Measurements from ENCODE around the gene KIAA0930. TPM values are rescaled to one million over a fixed set of nuclear protein-coding genes. Genes with fewer than 3 reads are reported as not detected.

The KIAA0930 gene
- total and polyA plus RNA-seq, 2 of the 4 experiments (the other 2 are of a cell fraction), result 25.3 to 34.1 TPM

DNA sequence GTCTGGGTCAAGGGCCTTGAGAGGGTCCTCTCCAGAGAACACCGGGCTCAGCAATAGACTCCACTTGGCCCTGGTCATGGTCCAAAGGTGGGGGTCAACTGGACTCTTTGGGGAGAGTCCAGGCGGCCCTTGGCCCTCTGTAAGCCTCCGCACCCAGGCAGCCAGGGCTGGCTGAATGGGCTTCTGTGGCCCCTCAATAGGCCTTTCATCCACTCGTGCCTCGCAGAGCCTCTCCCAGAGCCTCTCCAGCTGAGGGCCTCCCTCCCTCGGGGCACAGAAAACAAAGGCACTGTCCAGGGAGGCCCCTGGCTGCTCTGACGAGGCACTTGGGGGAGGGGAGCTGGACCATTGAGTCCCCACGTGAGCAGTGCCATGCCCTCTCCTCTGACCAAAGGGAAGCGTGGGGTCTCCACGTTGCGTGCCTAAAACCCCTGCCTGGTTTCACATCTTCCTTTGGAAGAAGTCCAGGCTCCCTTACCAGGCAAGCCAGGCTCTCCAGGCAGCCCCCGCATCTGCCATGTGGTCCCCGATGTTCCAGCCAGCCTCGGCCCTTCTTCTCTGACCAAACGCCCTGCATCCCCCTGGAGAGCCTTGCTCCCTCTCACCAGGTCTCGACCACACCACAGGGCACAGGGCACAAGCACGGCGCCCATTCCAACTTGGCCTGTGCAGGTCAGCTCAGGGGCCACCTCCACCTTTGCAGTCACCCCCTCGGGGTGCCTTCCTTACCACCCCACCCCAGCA is 15.5 kb downstream of the KIAA0930 start:
- H3K4me3 ChIP-seq (ENCODE audit: insufficient read depth, low read depth, low read length), result no peak overlapping the region
- BruUV-seq (replicated peaks), result no TSS peak
- H3K18ac ChIP-seq (ENCODE audit: low read depth, low read length), result no peak overlapping the region
- H3K9me1 ChIP-seq (ENCODE audit: insufficient read depth, low read length), result no peaks in the 10 kb centered on the region; the same call in 1 of the 2 replicates
- no peak overlapping the region for H2AK5ac ChIP-seq (ENCODE audit: low read depth, low read length)
- POLR2A ChIA-PET (ENCODE audit: unreplicated experiment), result no interaction called here
- no peak overlapping the region for H2BK120ac ChIP-seq (ENCODE audit: low read depth, low read length)
- TF ChIP-seq BHLHE40 (IDR thresholded peaks at IDR 0.05; ENCODE audit: low read depth, low read length) (no peak), RFX5 (IDR thresholded peaks at IDR 0.05; ENCODE audit: low read depth, low read length) (no peak), MAZ (IDR thresholded peaks at IDR 0.05; ENCODE audit: borderline replicate concordance, low read depth, low read length) (no peak), MXI1 (IDR thresholded peaks at IDR 0.05; ENCODE audit: borderline replicate concordance, low read depth, low read length) (no peak), FOS (IDR thresholded peaks at IDR 0.05; ENCODE audit: low read depth, low read length) (no peak), MAFK (IDR thresholded peaks at IDR 0.05; ENCODE audit: low read depth, low read length) (no peak), RAD21 (IDR thresholded peaks at IDR 0.05; ENCODE audit: low read length) (no peak), NFE2L2 (IDR thresholded peaks at IDR 0.05; ENCODE audit: low read depth, low read length) (no peak)
- TF ChIP-seq, protein P1, sequence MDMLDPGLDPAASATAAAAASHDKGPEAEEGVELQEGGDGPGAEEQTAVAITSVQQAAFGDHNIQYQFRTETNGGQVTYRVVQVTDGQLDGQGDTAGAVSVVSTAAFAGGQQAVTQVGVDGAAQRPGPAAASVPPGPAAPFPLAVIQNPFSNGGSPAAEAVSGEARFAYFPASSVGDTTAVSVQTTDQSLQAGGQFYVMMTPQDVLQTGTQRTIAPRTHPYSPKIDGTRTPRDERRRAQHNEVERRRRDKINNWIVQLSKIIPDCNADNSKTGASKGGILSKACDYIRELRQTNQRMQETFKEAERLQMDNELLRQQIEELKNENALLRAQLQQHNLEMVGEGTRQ (IDR thresholded peaks at IDR 0.05; ENCODE audit: low read depth, low read length), result no peak
- TF ChIP-seq, protein P2, sequence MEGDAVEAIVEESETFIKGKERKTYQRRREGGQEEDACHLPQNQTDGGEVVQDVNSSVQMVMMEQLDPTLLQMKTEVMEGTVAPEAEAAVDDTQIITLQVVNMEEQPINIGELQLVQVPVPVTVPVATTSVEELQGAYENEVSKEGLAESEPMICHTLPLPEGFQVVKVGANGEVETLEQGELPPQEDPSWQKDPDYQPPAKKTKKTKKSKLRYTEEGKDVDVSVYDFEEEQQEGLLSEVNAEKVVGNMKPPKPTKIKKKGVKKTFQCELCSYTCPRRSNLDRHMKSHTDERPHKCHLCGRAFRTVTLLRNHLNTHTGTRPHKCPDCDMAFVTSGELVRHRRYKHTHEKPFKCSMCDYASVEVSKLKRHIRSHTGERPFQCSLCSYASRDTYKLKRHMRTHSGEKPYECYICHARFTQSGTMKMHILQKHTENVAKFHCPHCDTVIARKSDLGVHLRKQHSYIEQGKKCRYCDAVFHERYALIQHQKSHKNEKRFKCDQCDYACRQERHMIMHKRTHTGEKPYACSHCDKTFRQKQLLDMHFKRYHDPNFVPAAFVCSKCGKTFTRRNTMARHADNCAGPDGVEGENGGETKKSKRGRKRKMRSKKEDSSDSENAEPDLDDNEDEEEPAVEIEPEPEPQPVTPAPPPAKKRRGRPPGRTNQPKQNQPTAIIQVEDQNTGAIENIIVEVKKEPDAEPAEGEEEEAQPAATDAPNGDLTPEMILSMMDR (conservative IDR thresholded peaks at IDR 0.05; ENCODE audit: low read depth, low read length), result no peak
- TF ChIP-seq, protein P3, sequence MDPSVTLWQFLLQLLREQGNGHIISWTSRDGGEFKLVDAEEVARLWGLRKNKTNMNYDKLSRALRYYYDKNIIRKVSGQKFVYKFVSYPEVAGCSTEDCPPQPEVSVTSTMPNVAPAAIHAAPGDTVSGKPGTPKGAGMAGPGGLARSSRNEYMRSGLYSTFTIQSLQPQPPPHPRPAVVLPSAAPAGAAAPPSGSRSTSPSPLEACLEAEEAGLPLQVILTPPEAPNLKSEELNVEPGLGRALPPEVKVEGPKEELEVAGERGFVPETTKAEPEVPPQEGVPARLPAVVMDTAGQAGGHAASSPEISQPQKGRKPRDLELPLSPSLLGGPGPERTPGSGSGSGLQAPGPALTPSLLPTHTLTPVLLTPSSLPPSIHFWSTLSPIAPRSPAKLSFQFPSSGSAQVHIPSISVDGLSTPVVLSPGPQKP (IDR thresholded peaks at IDR 0.05; ENCODE audit: borderline replicate concordance, low read depth, low read length), result no peak
- H4K8ac ChIP-seq (ENCODE audit: low read depth in 2 of 2, low read length in 2 of 2), result no peak overlapping the region
- H2AFZ ChIP-seq (replicated peaks; ENCODE audit: low read length, poor library complexity), result no peak overlapping the region
- no peak overlapping the region for H4K91ac ChIP-seq (ENCODE audit: insufficient read depth, low read depth, low read length)
- H4K5ac ChIP-seq (ENCODE audit: low read depth, low read length), result no peak overlapping the region
- H3K56ac ChIP-seq (ENCODE audit: extremely low read depth, insufficient read depth, low read length), result no peak overlapping the region
- no peak overlapping the region for H2BK5ac ChIP-seq (ENCODE audit: low read depth, low read length, poor library complexity, severe bottlenecking)
- H3K4me1 ChIP-seq (ENCODE audit: control insufficient read depth, insufficient read depth, low read length), result peaks cover 7% of the 10 kb centered on the region; the same call in 1 of the 2 replicates
- CTCF ChIA-PET, result no interaction called here
- H3K14ac ChIP-seq (replicated peaks; ENCODE audit: low read depth, low read length), result no peak overlapping the region
- H3K4me2 ChIP-seq (ENCODE audit: low read depth, low read length), result no peak overlapping the region
- ATAC-seq (ENCODE audit: low read depth) (no peak), DNase-seq (no peak)
- intact Hi-C loops (cut with micrococcal nuclease), result no loop called here
- in situ Hi-C loops (cut with MboI; ENCODE audit: low sequenced_read_pairs), result no loop called here
- H3K79me1 ChIP-seq (ENCODE audit: low read depth in 1 of 2, low read length in 2 of 2), result peaks cover 0 to 63% of the 10 kb centered on the region in 2 experiments; a peak in 2 of 4 replicates
- peaks cover 65% of the 10 kb centered on the region for H4K20me1 ChIP-seq (ENCODE audit: insufficient read depth, low read length)
- 0 out of 2 replicates have a peak, but pooled peaks cover 2% of the 10 kb centered on the region for H3K36me3 ChIP-seq (ENCODE audit: control insufficient read depth, insufficient read depth, low read length)
- no peaks in the 10 kb centered on the region for H3K9me3 ChIP-seq (ENCODE audit: control insufficient read depth, insufficient read depth, low read length)
- H3K27me3 ChIP-seq (ENCODE audit: control insufficient read depth, insufficient read depth, low read length), result no peaks in the 10 kb centered on the region
- dilution Hi-C loops (cut with HindIII; ENCODE audit: low sequenced_read_pairs, unreplicated experiment), result no loop called here
- no peak overlapping the region for H3K23ac ChIP-seq (ENCODE audit: low read depth, low read length)
- H2BK15ac ChIP-seq (ENCODE audit: low read depth, low read length), result no peak overlapping the region
- no peak overlapping the region for H2BK20ac ChIP-seq (ENCODE audit: low read depth, low read length)
- 88% methylated on average over 3 of the region's 19 CpGs; no CpG with 5 or more reads in 1 of the 2 experiments for WGBS, 2 experiments (ENCODE audit: extremely low coverage in 2 of 2, insufficient read length in 1 of 2)
- no peak overlapping the region for H3K4ac ChIP-seq (ENCODE audit: low read depth, low read length)
- peak overlapping the region; percentile 20 for H2AK9ac ChIP-seq (replicated peaks; ENCODE audit: low read depth, low read length, poor library complexity)
- no peak overlapping the region for H3K9ac ChIP-seq (ENCODE audit: low read depth, low read length)
- no peak overlapping the region for H3K27ac ChIP-seq (ENCODE audit: insufficient read depth, low read length)
